Prostate gland (tissue), 2 donors: ENCODE data around the gene TDRD1. TPM values are rescaled to one million over a fixed set of nuclear protein-coding genes. Genes with fewer than 3 reads are reported as not detected.
A peak's percentile ranks its signal among the peaks of the same experiment; 100 is the strongest.

Experiments used
- DNase-seq: peaks from one replicate; pipeline ENCODE4 v3.0.0-alpha.2; 2019; ENCODE audit warnings: low spot score
- H3K27ac ChIP-seq, 2 donors: fragments of 200-600 bp; sonication (generic); 2 replicates each; pipeline ENCODE4 v1.5.1; 2017 to 2019
- H3K27me3 ChIP-seq: fragments of 200-600 bp; sonication (generic); replicated peaks from 2 replicates; pipeline ENCODE4 v1.5.1; 2019; ENCODE audit not compliant: insufficient read depth
- H3K36me3 ChIP-seq, 2 donors: fragments of 200-600 bp; sonication (generic); 1 replicate in 1 of 2; 2 replicates in 1 of 2; pipeline versions ENCODE4 v1.5.1 to v1.8.1; 2017 to 2019
- H3K4me1 ChIP-seq: fragments of 200-600 bp; sonication (generic); replicated peaks from 2 replicates; pipeline ENCODE4 v1.5.1; 2019
- H3K4me3 ChIP-seq, 2 donors: fragments of 200-600 bp; sonication (generic); 2 replicates each; pipeline ENCODE4 v1.5.1; 2017 to 2019
- H3K9me3 ChIP-seq: fragments of 200-600 bp; sonication (generic); 2 replicates; pipeline ENCODE4 v1.5.1; 2017
- CTCF ChIP-seq, 4 experiments: fragments of 200-600 bp in 2 of 4; fragments of 450-650 bp in 2 of 4; sonication (generic) in 2 of 4; IDR thresholded peaks; 1 replicate in 3 of 4; 2 replicates in 1 of 4; pipeline ENCODE4 v1.5.1; 2016 to 2019; ENCODE audit warnings: antibody characterized with exemption in 4 of 4, mild to moderate bottlenecking in 2 of 4, moderate library complexity in 2 of 4
- POLR2A ChIP-seq: fragments of 450-650 bp; IDR thresholded peaks from one replicate; pipeline ENCODE4 v1.6.1; 2016; ENCODE audit warnings: antibody characterized with exemption, mild to moderate bottlenecking
- POLR2AphosphoS5 ChIP-seq: sonication (generic); formaldehyde crosslinking; IDR thresholded peaks from one replicate; pipeline ENCODE4 v1.6.1; 2017; ENCODE audit warnings: antibody characterized with exemption
- WGBS: methylation state at CpG from one replicate; pipeline ENCODE4 v1.1.5; 2018; 5-methylcytosine and 5-hydroxymethylcytosine counted together
- intact Hi-C: fragments of 100-400 bp; cut with DNase I; formaldehyde crosslinking; loops from one replicate; pipeline ENCODE4 v1.14.2; 2022
- total RNA-seq, 2 donors: library from RNA; depleted of rRNA; stranded (reverse); fragments of >200 nt; gene quantifications; one replicate each; pipeline ENCODE4 v1.1.0, GENCODE V29; 2016

Gene TDRD1
- total RNA-seq, 2 donors from 2014 or later, result 16.0 TPM; not detected in 1

GRCh38 chr10:114195079-114195478, 15.9 kb downstream of the TDRD1 start:
- DNase-seq, result no peak
- Histone ChIP-seq H3K4me3 (no peak overlapping the region), H3K27ac (no peak overlapping the region), H3K4me1 (no peaks in the 10 kb centered on the region), H3K27me3 (no peaks in the 10 kb centered on the region), H3K9me3 (no peaks in the 10 kb centered on the region), H3K36me3 (no peaks in the 10 kb centered on the region)
- WGBS, result 26% methylated on average over 2 of the region's 2 CpGs
- intact Hi-C loops, result no loop called here
- TF ChIP-seq CTCF (IDR thresholded peaks at IDR 0.05) (no peak), POLR2AphosphoS5 (no peak), POLR2A (no peak)

- no peaks in the 10 kb centered on the region for H3K36me3 ChIP-seq
- no peak for DNase-seq
- intact Hi-C loops, result no loop called here
- no peaks in the 10 kb centered on the region for H3K4me1 ChIP-seq
- 90% methylated on average over 4 of the region's 4 CpGs for WGBS
- TF ChIP-seq POLR2A, result no peak
- TF ChIP-seq CTCF (IDR thresholded peaks at IDR 0.05), result no peak
- no peaks in the 10 kb centered on the region for H3K27me3 ChIP-seq
- no peaks in the 10 kb centered on the region for H3K9me3 ChIP-seq
- H3K4me3 ChIP-seq, result no peak overlapping the region
- H3K27ac ChIP-seq, result no peak overlapping the region
Measured at GRCh38 chr10:114199239-114199638, 20.1 kb downstream of the TDRD1 start.

GRCh38 chr10:114202812-114203211, 23.7 kb downstream of the TDRD1 start:
- no peak overlapping the region for H3K4me3 ChIP-seq
- DNase-seq, result no peak
- H3K9me3 ChIP-seq, result no peaks in the 10 kb centered on the region
- intact Hi-C loops, result no loop called here
- no peaks in the 10 kb centered on the region for H3K27me3 ChIP-seq
- H3K27ac ChIP-seq, result no peak overlapping the region
- no peaks in the 10 kb centered on the region for H3K4me1 ChIP-seq
- H3K36me3 ChIP-seq, result no peaks in the 10 kb centered on the region
- no peak for TF ChIP-seq POLR2A
- no peak for TF ChIP-seq POLR2AphosphoS5
- no peak for TF ChIP-seq CTCF (IDR thresholded peaks at IDR 0.05)
- 90% methylated on average over 3 of the region's 3 CpGs for WGBS

- Histone ChIP-seq H3K27me3 (no peaks in the 10 kb centered on the region), H3K36me3 (no peaks in the 10 kb centered on the region), H3K9me3 (no peaks in the 10 kb centered on the region), H3K4me3 (no peak overlapping the region), H3K27ac (no peak overlapping the region), H3K4me1 (no peaks in the 10 kb centered on the region)
- TF ChIP-seq POLR2AphosphoS5 (peak; percentile 65), POLR2A (no peak)
- DNase-seq, result peak; percentile 9
- intact Hi-C loops, result no loop called here
- 43% methylated on average over 2 of the region's 2 CpGs for WGBS
Measured at GRCh38 chr10:114206902-114207301, 27.7 kb downstream of the TDRD1 start.

- H3K27ac ChIP-seq, result no peak overlapping the region
- H3K27me3 ChIP-seq, result no peaks in the 10 kb centered on the region
- no peak overlapping the region for H3K4me3 ChIP-seq
- no peaks in the 10 kb centered on the region for H3K36me3 ChIP-seq
- H3K9me3 ChIP-seq, result no peaks in the 10 kb centered on the region
- H3K4me1 ChIP-seq, result no peaks in the 10 kb centered on the region
- intact Hi-C loops, result no loop called here
- TF ChIP-seq POLR2AphosphoS5 (no peak), POLR2A (no peak), CTCF (IDR thresholded peaks at IDR 0.05) (no peak)
- 91% methylated on average over 1 of the region's 1 CpG for WGBS
- no peak for DNase-seq
Measured at GRCh38 chr10:114207349-114207748, 28.2 kb downstream of the TDRD1 start.
